Left lobe of liver (tissue), 2 donors: ENCODE results near the gene IRF8. TPM values are rescaled to one million over a fixed set of nuclear protein-coding genes. Genes with fewer than 3 reads are reported as not detected.
"Not testable (repeated sequence)": the region's sequence is repeated elsewhere in the genome, so short reads cannot be mapped to it uniquely, and the experiment has no call there.

ENCODE experiments used
- ATAC-seq: fragments of 200-7000 bp; cut with Tn5 transposase; one replicate; pipeline ENCODE4 v1.9.1; 2020; ENCODE audit warnings: mild to moderate bottlenecking, moderate library complexity
- DNase-seq: peaks from one replicate; pipeline ENCODE4 v3.0.0-alpha.2; 2020; ENCODE audit warnings: low spot score
- total RNA-seq: library from RNA; stranded (reverse); gene quantifications from one replicate; pipeline ENCODE4 v1.2.1, GENCODE V29; 2021
- donor health status: DM: no; HTN: no; CAD: no; lungs with moderate emphysema.
- donor health status: DM: no; HTN: yes; CAD: no.

The IRF8 gene
- total RNA-seq, 1 donor from 2014 or later = 9.0 TPM

DNA sequence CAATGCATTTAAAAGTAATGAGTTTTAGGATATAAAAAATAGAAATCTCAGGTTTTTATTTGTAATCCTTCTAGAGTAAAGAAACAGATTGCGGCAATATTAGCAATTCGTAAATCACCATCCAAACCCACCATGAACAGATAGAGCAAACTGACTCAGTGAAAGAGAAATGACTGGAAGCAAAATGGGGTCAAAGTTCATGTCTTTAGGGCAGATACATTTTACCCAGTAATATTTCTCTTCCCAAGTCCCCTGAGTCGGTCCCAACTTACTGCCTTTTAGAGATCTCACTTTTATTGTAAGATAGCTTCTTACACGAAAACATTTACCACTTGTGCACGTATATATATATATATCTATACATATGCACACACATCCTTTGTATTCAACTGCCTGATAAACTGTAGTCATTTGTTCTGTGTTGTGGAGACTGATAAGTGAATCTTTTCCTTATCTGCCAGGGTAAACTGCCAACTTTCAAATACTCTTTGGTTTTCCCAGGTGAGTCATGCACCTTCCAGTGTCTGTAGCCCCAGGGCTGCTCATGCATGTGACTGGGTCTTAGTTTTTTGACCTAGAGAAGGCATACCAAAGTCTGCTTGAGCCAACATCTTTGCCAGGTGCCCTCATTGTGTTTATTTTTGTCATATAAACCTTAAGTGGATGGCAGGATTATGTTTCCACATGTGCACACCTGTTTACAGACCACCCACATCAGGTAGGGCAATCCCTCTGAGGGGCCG is 7.8 kb upstream of the IRF8 start:
- no peak for ATAC-seq
- no peak for DNase-seq

DNA sequence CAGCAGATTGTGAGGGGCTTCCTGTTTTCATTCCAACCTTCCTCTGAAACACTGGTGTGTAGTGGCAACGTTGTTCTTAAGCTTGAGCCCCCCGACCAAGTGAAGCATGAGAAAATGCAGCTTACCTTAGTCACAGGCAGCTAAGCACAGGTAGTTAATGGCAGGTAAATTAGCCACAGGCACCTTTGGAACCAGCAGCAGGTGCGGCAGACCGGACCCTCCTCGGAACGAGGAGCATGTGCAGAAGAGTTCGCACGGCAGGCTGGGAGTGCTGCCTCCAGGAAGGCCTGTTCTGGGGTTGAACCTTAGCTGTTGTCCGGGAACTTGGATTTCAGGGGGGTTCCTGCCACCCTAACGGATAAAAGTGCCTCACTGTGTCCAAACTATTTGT is 7.2 kb upstream of the IRF8 start:
- DNase-seq (peak; percentile 24), ATAC-seq (no peak)

GRCh38 chr16:85892760-85893159 is 6.2 kb upstream of the IRF8 start:
- ATAC-seq = no peak
- no peak for DNase-seq

DNA sequence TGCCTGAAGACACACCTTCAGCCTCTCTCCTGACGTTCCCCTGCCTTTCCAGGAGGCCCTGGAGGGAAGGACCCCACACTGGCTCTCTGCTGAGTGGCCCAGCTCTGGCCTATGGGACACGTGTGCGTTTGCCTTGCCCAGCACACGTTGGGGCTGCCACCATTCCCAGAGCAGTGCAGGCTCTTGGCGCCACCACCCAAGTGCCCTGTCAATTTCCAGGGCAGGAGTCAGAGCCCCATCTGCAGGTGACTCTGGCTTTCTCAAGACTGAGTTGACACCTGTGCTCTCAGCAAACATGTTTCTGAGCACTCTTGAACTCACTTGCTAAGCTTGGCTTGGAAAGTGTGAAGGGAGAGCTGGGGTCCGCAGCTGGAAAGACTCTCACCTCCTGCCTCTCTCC is 4.7 kb upstream of the IRF8 start:
- ATAC-seq (peak; percentile 59), DNase-seq (peak; percentile 63)

DNA sequence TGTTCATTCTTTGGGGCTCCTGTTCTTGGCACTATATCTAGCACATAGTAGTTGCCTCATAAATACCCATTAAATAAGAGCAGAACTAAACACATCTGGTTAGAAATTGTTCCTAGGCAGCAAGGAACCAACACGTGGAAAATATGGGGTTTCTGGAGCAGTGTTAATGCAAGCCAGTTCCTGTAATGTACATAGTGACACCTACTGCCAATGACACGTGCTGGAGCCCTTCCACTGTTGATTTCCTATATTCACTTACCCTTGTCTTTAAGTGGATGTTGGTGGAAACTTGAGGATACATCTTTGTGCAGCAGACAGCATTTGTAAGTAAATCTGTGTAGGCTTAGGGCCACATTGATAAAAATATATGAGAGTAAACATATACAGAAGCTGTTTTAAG is 1.6 kb upstream of the IRF8 start:
- DNase-seq (no peak), ATAC-seq (no peak)

- ATAC-seq (peak; percentile 2), DNase-seq (no peak)
Measured at GRCh38 chr16:85899444-85899843, 482 bp downstream of the IRF8 start.

DNA sequence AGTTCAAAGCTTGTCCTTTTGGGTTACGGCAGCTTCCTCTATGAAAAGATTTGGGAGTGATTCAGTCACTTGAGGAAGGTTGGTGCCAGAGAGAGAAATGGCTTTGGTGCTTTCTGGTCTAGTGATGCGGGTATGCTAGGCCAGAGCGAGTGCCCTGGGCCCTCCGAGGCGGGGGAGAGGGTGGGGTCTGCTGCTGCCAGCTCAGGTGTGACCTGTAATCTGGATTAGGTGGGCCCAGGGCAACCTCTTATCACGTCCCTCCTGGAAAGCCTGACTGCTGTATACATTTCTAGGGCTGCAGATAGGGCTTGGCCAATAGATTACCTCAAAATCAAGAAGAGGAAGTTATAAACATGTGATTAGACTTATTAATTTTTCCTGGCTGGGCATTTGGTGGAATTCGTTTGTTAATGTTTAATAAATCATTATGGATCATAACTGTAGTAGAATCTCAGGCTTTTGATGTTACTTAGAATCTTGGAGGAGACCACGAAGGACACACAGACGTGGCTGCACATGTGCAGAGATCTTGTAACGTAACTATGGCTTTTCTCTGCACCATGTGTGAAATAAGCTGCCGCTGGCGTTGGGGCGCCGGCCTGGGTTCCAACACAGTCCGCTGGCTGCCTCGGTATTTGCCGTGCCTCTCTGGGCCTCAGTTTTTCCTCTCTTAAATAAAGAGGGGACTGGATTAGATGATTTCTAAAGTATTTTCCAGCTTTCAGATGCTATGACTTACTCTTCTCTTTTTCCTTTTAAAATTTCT is 1.2 kb downstream of the IRF8 start:
- ATAC-seq = no peak
- peak; percentile 39 for DNase-seq

- no peak for ATAC-seq
- no peak for DNase-seq
Measured at GRCh38 chr16:85901110-85901509, 2.1 kb downstream of the IRF8 start.

DNA sequence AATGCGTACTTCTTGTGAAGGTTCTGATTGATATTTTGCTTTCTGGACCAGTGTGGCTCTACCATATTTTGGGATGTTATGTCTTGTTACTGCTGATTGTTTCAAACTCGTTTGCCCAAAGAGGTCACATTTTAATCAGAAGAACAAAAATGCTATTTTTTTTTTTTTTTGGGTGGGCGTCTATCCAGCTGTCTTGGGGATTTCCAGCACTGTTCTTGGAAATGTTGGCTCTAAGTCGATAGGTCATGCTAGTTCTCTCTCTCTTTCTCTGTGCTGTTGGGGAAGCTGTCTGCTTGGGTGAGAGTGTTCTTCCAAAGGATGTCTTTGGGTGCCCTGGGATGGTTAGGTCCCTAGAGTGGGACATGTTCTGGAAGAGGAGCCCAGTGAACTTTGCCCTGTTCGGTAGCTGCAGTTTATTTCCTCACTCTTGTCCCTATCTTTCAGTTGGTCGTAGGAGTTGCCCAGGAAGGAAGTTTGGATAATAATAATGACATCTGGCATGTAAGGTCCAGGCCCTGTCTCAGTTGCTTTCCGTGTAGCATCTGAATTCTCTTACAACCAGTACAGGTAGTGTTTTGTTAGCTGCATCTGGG is 2.9 kb downstream of the IRF8 start:
- ATAC-seq (no peak), DNase-seq (no peak)

- DNase-seq (no peak), ATAC-seq (no peak)
Measured at GRCh38 chr16:85902366-85903155, 3.6 kb downstream of the IRF8 start.

- DNase-seq (no peak), ATAC-seq (no peak)
Measured at GRCh38 chr16:85903559-85903958, 4.6 kb downstream of the IRF8 start.

GRCh38 chr16:85905110-85906095 is 6.4 kb downstream of the IRF8 start:
- DNase-seq = no peak
- no peak for ATAC-seq

GRCh38 chr16:85906349-85906748 is 7.4 kb downstream of the IRF8 start:
- peak; percentile 94 for ATAC-seq
- DNase-seq = peak; percentile 93

DNA sequence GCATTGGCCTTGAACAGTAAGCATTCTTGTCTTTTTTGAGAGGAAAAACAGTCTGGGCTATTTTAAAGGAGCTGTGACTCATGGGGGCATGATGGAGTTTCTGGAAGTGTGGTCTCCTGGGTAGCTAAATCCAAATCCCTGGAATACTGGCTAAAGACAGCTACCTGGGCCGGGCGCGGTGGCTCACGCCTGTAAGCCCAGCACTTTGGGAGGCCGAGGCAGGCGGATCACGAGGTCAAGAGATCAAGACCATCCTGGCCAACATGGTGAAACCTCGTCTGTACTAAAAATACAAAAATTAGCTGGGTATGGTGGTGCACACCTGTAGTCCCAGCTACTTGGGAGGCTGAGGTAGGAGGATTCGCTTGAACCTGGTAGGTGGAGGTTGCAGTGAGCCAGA is 8.3 kb downstream of the IRF8 start:
- not testable (repeated sequence) for DNase-seq, ATAC-seq

DNA sequence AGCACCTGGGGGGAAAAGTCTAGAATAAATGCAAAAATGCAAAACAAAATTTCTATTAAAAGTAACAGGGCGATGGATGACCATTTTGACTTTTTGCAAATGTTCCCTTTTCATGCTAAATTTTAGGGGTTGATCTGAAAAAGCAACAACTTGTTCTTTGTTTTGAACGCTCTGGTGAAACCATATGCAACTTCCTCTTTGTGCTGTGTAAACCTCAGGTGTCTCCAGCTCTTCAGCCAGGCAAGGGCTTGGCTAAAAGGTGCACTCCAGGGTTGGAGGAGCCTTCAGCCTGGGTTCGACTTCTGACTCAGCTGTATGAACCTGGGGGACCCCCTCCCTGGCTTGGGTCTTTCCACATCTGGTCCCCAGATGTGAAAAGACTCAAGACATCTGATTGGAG is 9.5 kb downstream of the IRF8 start:
- DNase-seq (no peak), ATAC-seq (no peak)

DNA sequence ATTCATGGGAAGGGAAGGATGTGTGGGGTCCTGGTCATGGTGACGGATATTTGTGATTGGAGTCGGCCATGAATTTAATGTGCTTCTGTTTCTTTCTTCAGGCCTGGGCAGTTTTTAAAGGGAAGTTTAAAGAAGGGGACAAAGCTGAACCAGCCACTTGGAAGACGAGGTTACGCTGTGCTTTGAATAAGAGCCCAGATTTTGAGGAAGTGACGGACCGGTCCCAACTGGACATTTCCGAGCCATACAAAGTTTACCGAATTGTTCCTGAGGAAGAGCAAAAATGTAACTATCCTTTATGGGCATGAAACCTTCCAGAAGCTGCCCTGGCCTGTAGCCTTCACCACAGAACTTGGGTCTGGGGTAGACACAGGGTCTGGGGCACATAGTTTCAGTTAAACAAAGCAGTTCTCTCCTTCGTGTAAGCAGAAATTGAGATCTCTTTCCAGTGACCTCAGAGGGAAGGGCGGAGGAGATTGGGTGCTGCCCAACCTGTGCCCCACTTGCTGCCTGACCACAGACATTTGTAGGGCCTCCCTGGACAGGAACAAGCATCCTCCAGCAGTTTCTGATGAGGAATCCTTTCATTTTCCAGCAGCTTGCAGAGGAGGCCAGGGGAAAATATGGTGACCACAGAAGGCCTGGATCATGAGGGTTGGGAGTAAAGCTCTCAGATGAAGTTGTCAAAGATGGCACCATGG is 10.1 kb downstream of the IRF8 start:
- ATAC-seq = no peak
- DNase-seq = no peak

GRCh38 chr16:85909932-85910853 is 11.2 kb downstream of the IRF8 start:
- ATAC-seq = no peak
- DNase-seq = no peak

DNA sequence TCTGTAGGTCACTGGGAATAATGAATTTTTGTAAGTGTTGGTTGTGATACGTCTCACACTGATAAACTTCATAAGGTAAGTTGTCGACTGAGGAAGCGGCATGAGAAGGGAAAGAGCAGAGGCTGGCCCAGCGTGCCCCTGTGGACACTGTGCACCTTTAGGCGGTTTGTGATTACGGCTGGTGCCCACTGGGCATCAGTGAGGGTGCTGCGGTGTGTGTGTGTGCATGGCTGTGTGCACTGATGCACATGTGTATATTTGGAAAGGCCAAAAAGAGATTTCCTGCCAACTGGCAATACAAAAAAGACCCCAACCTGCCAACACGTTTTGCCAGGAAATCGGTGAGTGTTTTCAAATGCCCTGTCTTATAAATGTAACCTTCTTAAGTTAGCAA is 11.9 kb downstream of the IRF8 start:
- DNase-seq (no peak), ATAC-seq (no peak)
